GM21576 (cell line): ENCODE data around the gene AP1M1.

Source experiments
- ATAC-seq: cut with Tn5 transposase; IDR thresholded peaks from one replicate; pipeline ENCODE4 v1.9.1; 2021; ENCODE audit warnings: mild to moderate bottlenecking, moderate library complexity; ENCODE audit not compliant: unreplicated experiment

AP1M1 gene

GRCh38 chr19:16185123-16185767, 12.5 kb upstream of the AP1M1 start, which contains the start of gene FAM32A:
FAM32A (plus strand) TSS chr19:16185410; CDS start chr19:16185443, 33 bp downstream.
- peak; percentile 91 for ATAC-seq

- no peak for ATAC-seq
Observed at GRCh38 chr19:16185768-16186123, 12.0 kb upstream of the AP1M1 start.

GRCh38 chr19:16188521-16188920, 9.2 kb upstream of the AP1M1 start:
- ATAC-seq: no peak

- ATAC-seq: no peak
Observed at GRCh38 chr19:16190198-16190597, 7.5 kb upstream of the AP1M1 start.

GRCh38 chr19:16190736-16191135, 7.0 kb upstream of the AP1M1 start:
- ATAC-seq: no peak

- no peak for ATAC-seq
Observed at GRCh38 chr19:16191216-16191908, 6.3 kb upstream of the AP1M1 start.

- ATAC-seq: no peak
Observed at GRCh38 chr19:16193466-16193865, 4.2 kb upstream of the AP1M1 start.

- no peak for ATAC-seq
Observed at GRCh38 chr19:16197188-16197621, 506 bp upstream of the AP1M1 start.

- peak; percentile 7 for ATAC-seq
Observed at GRCh38 chr19:16198370-16198651, 600 bp downstream of the AP1M1 start.

- ATAC-seq: no peak
Observed at GRCh38 chr19:16199275-16199932, 1.7 kb downstream of the AP1M1 start.

- no peak for ATAC-seq
Observed at GRCh38 chr19:16200038-16201010, 2.6 kb downstream of the AP1M1 start.

GRCh38 chr19:16201011-16201391, 3.3 kb downstream of the AP1M1 start:
- ATAC-seq: no peak

- ATAC-seq: no peak
Observed at GRCh38 chr19:16202320-16203255, 4.9 kb downstream of the AP1M1 start.

GRCh38 chr19:16203256-16204004, 5.7 kb downstream of the AP1M1 start:
- ATAC-seq: no peak

GRCh38 chr19:16204005-16204294, 6.2 kb downstream of the AP1M1 start:
- ATAC-seq: no peak

- ATAC-seq: no peak
Observed at GRCh38 chr19:16205205-16206045, 7.7 kb downstream of the AP1M1 start.

GRCh38 chr19:16206046-16206605, 8.4 kb downstream of the AP1M1 start:
- no peak for ATAC-seq

GRCh38 chr19:16206637-16207036, 8.9 kb downstream of the AP1M1 start:
- no peak for ATAC-seq
